ENCODE measurements around the gene FAM162A.
"Not testable (repeated sequence)": the region's sequence is repeated elsewhere in the genome, so short reads cannot be mapped to it uniquely, and the experiment has no call there.

The FAM162A gene

DNA sequence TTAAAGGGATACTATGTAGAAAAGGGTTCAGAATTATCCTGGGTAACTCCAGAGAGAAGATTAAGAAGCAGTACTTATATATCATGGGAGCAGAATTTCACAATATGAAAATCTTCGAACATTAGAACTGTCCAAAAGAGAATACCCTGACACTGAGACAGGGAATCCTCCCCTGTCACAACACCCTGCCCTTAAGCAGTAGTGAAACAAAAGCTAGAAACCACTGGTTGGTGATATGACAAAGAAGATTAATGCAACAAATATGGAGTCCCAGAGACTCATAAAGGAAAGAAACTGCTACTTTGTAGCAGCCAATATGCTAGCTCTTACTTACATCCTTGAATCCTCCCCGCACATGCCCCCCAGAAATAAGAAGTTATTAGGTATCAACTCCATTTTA lies 19.5 kb upstream of the FAM162A start:
- DNase-seq (ENCODE audit: low spot score): no peak
- TF ChIP-seq, protein P1, sequence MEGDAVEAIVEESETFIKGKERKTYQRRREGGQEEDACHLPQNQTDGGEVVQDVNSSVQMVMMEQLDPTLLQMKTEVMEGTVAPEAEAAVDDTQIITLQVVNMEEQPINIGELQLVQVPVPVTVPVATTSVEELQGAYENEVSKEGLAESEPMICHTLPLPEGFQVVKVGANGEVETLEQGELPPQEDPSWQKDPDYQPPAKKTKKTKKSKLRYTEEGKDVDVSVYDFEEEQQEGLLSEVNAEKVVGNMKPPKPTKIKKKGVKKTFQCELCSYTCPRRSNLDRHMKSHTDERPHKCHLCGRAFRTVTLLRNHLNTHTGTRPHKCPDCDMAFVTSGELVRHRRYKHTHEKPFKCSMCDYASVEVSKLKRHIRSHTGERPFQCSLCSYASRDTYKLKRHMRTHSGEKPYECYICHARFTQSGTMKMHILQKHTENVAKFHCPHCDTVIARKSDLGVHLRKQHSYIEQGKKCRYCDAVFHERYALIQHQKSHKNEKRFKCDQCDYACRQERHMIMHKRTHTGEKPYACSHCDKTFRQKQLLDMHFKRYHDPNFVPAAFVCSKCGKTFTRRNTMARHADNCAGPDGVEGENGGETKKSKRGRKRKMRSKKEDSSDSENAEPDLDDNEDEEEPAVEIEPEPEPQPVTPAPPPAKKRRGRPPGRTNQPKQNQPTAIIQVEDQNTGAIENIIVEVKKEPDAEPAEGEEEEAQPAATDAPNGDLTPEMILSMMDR (IDR thresholded peaks at IDR 0.05): no peak
- Histone ChIP-seq H3K4me3 (no peak overlapping the region), H3K27ac (no peak overlapping the region)

DNA sequence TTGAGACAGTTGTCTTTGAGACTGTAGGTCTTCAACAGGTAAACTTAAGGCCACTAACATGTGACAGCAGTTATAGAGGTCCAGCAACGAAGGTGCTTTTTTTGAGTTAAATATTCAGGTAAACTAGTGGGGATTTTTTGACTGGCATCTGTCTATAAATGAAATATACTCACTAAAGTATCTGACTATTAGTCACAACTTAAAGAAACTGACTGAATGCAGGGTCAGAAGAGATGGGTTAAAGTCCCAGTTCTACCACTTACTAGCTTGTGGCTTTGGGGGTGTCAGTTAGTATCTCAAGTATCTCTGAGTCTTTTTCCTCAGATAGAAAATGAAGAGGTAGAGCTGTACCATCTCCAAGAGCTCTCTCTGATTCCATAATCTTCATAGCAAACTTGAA lies 18.9 kb upstream of the FAM162A start:
- H3K27ac ChIP-seq: no peak overlapping the region
- TF ChIP-seq, protein P1 (IDR thresholded peaks at IDR 0.05): no peak

DNA sequence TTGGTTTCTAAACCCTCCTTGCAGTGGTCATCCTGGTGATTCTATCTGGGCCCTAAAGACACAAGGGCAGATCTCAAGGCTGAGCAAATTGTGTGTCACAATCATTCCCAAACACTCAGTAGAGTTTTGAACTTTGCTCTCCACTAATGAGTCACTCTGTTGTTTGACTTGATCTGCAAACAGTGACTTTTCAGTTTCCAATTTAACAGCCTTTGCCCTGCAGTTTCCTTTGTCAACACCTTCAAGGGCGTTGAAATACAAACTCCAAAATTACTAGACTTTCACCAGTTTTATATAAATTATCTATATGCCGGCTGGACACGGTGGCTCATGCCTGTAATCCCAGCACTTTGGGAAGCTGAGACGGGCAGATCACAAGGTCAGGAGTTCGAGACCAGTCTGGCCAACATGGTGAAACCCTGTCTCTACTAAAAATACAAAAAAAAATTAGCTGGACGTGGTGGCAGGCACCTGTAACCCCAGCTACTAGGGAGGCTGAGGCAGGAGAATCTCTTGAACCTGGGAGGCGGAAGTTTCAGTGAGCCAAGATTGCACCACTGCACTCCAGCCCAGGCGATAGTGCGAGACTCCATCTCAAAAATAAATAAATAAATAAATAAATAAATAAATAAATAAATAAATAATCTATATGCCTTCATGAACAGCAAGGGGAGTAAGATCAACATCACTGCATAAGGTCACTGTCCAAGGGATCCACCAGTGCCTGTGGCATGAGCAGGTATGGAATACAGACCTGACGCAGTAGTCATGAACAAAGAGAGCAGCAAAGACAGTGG lies 18.2 kb upstream of the FAM162A start:
- not testable (repeated sequence) for H3K27ac ChIP-seq; DNase-seq (ENCODE audit: low spot score); H3K4me3 ChIP-seq

More for the DNA sequence above, 18.9 kb upstream of the FAM162A start:
- no peak overlapping the region for H3K4me3 ChIP-seq
- DNase-seq (ENCODE audit: low spot score): no peak

DNA sequence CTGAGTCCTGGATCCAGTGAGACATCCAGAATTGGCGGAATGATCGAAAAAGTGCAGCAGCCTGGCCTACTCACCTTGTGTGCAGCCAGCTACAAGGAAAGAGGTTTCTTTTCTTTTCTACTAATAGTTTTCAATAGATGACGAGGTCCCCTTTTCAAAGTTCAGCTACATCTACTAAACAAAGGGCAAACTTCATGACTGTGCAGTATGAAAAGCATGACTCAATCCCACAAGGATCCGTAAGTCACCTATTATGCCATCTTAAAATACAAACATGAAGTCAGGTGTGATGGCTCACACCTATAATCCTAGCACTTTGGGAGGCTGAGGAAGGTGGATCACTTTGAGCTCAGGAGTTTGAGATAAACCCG lies 17.6 kb upstream of the FAM162A start:
- TF ChIP-seq, protein P1 (IDR thresholded peaks at IDR 0.05): no peak
- no peak overlapping the region for H3K27ac ChIP-seq
- DNase-seq (ENCODE audit: low spot score): no peak
- no peak overlapping the region for H3K4me3 ChIP-seq

DNA sequence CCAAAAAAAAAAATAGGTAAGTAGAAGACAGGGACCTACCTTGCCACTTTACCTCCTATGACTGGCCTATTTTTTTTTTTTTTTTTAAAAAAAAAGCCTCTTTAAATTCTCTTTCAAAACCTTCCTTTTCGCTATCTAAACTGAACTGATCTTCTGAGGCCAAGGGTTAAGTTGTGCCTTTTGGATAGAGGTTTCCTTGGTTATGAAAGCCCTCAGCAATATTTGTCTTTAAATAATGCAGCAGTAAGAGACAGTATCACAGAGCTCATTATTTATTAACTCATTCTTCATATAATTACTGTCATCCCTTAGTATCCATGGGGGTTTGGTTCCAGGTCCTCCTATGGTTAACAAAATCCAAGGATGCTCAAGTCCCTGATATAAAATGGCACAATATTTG lies 9.9 kb upstream of the FAM162A start:
- no peak for DNase-seq (ENCODE audit: low spot score)
- no peak overlapping the region for H3K4me3 ChIP-seq
- no peak overlapping the region for H3K27ac ChIP-seq
- TF ChIP-seq, protein P1 (IDR thresholded peaks at IDR 0.05): no peak

DNA sequence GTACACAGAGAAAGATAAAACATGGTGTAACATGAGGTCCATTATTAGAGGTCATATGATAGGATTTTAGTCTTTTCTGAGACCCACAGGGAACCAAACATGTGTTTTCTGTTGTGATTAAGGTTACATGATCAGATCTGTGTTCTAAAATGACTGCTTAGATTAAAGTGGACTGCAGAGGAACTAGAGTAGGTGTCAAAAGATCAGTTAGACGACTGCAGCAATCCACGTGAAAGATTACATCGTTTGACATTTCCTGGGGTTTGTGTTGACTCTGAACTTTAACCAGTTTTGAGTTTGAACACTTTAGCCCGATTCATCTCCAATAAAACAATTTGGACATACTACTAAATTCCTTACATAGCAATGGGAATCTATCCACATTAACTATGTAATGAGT lies 6.0 kb upstream of the FAM162A start:
- no peak overlapping the region for H3K27ac ChIP-seq
- no peak overlapping the region for H3K4me3 ChIP-seq
- DNase-seq (ENCODE audit: low spot score): no peak
- TF ChIP-seq, protein P1 (IDR thresholded peaks at IDR 0.05): no peak

DNA sequence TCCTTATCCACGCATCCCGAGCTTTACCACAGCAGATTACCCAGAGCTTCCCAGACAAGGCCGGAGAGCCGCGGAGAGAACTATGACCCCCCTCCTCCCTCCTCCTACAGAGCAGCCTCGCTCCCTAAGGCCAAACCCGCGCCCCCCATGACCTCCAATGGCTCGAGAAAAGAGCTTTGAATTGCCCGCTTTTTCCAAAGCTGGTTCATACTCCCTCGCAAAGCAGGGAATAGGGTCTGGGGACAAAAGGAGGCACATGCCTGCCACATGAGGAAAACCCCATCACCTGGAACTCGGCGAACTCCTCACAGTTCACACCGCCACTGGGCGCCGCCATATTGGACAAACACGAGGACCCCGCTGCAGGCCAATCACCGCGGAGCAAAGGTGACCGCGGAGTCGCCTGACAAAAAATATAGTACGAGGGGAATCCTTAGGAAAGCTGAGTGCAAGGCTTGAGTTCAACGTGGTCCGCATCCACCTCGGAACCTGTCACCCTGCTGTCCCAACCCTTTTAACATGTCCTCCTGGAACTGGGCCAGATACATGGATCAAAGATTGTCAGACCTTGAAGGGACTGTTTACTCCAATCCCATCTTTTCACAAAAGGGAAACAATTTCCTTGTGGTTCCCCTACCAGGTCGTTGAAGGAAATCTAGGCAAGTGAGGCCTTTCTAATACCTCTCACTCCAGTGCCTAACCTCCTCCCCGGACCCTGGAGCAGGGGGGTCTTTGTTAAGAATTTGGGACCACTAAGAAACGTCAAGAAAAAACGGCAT lies 905 bp upstream of the FAM162A start, which contains the start of gene MIX23:
TSS of gene MIX23 (minus strand) at position 344 of the 779 bp plus-strand sequence. CDS start at position 337, 7 bp downstream.
- Histone ChIP-seq H3K4me3 (peak within 1 kb of the TSS; percentile 87), H3K27ac (peak within 1 kb of the TSS; percentile 68 to 93)
- peak; percentile 87 for DNase-seq (ENCODE audit: low spot score)
- TF ChIP-seq, protein P1 (IDR thresholded peaks at IDR 0.05): peak; percentile 6
